Measurements from ENCODE around the gene MORC2.

GRCh38 chr22:30926706-30927105 lies 41.9 kb downstream of the MORC2 start:
- TF ChIP-seq CTCF (IDR thresholded peaks at IDR 0.05) (no peak), POLR2A (IDR thresholded peaks at IDR 0.05) (no peak)

Data from adrenal gland (tissue), 5 donors.